ENCODE measurements around the gene LRATD1. TPM values are rescaled to one million over a fixed set of nuclear protein-coding genes. Genes with fewer than 3 reads are reported as not detected.

LRATD1 gene
- total and polyA plus RNA-seq, 4 donors: 1.9 to 3.4 (median 2.0) TPM

GRCh38 chr2:14673351-14673875 lies 40.9 kb downstream of the LRATD1 start:
- 62 to 65% methylated on average over 8 of the region's 8 CpGs for WGBS, 2 donors
- Histone ChIP-seq H3K4me3 (ENCODE audit: low read length in 2 of 2) (no peak overlapping the region), H3K27me3 (ENCODE audit: control insufficient read depth in 1 of 2, insufficient read depth in 2 of 2, low read length in 1 of 2) (no peaks in the 10 kb centered on the region), H3K27ac (ENCODE audit: low read depth in 1 of 2, low read length in 2 of 2) (no peak overlapping the region), H3K9me3 (ENCODE audit: control insufficient read depth, low read length) (no peaks in the 10 kb centered on the region), H3K4me1 (ENCODE audit: control insufficient read depth in 1 of 2, insufficient read depth in 2 of 2, low read length in 2 of 2) (peaks cover 0 to 2% of the 10 kb centered on the region in 2 donors), H3K36me3 (ENCODE audit: control insufficient read depth in 1 of 2, insufficient read depth in 2 of 2, low read length in 1 of 2) (no peaks in the 10 kb centered on the region)
- DNase-seq: no peak
- intact Hi-C loops (cut with DNase I): no loop called here
- ATAC-seq (ENCODE audit: low FRiP score): no peak

DNA sequence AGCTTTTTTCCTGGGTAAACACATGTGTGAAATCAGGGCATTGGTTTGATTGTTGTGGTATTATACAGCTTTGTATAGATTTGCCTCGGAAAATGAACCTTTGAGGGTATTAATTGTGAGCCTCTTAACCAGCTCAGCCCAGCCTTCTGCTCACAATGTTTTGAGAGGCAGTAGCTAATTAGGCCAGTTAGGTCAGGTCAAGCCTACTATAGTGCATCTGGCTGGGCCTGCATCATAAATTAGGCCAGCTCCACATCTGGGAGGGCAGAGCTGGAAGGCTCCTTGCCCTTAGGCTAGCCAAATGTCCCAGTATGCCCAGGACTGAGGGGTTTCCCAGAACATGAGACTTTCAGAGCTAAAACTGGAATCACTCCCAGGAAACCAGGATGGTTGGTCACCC lies 43.0 kb downstream of the LRATD1 start:
- intact Hi-C loops (cut with DNase I): no loop called here
- no peak overlapping the region for H3K27ac ChIP-seq (ENCODE audit: low read depth in 1 of 2, low read length in 2 of 2)

DNA sequence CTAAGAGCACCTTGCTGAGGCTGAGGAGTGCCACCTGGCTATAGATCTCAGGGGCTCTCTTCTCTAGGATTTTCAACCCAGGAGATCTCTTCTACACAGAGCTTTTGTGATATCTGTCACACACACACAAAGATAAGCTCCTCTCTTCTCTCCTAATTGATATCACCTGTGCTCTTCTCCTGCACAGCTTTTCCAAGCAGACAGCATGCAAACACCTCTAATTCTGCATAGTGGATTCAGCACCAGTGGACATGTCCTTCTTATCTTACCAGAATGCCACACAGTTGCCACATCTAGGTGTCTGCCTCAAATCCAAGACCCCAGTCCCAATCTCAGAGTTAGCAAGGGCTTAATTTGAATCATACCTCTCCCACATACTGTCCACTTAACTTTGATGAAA lies 43.9 kb downstream of the LRATD1 start:
- intact Hi-C loops (cut with DNase I): no loop called here
- Histone ChIP-seq H3K36me3 (ENCODE audit: control insufficient read depth in 1 of 2, insufficient read depth in 2 of 2, low read length in 1 of 2) (no peaks in the 10 kb centered on the region), H3K4me3 (ENCODE audit: low read length in 2 of 2) (no peak overlapping the region), H3K4me1 (ENCODE audit: control insufficient read depth in 1 of 2, insufficient read depth in 2 of 2, low read length in 2 of 2) (peaks cover 0 to 2% of the 10 kb centered on the region in 2 donors), H3K9me3 (ENCODE audit: control insufficient read depth, low read length) (no peaks in the 10 kb centered on the region), H3K27me3 (ENCODE audit: control insufficient read depth in 1 of 2, insufficient read depth in 2 of 2, low read length in 1 of 2) (no peaks in the 10 kb centered on the region), H3K27ac (ENCODE audit: low read depth in 1 of 2, low read length in 2 of 2) (no peak overlapping the region)
- ATAC-seq (ENCODE audit: low FRiP score) (no peak), DNase-seq (no peak)

More for the DNA sequence above, 43.0 kb downstream of the LRATD1 start:
- no peak for ATAC-seq (ENCODE audit: low FRiP score)
- 54 to 66% methylated on average over 1 of the region's 1 CpG for WGBS, 2 donors
- Histone ChIP-seq H3K9me3 (ENCODE audit: control insufficient read depth, low read length) (no peaks in the 10 kb centered on the region), H3K36me3 (ENCODE audit: control insufficient read depth in 1 of 2, insufficient read depth in 2 of 2, low read length in 1 of 2) (no peaks in the 10 kb centered on the region), H3K27me3 (ENCODE audit: control insufficient read depth in 1 of 2, insufficient read depth in 2 of 2, low read length in 1 of 2) (no peaks in the 10 kb centered on the region), H3K4me1 (ENCODE audit: control insufficient read depth in 1 of 2, insufficient read depth in 2 of 2, low read length in 2 of 2) (peaks cover 0 to 2% of the 10 kb centered on the region in 2 donors), H3K4me3 (ENCODE audit: low read length in 2 of 2) (no peak overlapping the region)
- DNase-seq: no peak

- no peak overlapping the region for H3K27ac ChIP-seq (ENCODE audit: low read depth in 1 of 2, low read length in 2 of 2)
- ATAC-seq (ENCODE audit: low FRiP score) (no peak), DNase-seq (no peak)
- no peaks in the 10 kb centered on the region for H3K36me3 ChIP-seq (ENCODE audit: control insufficient read depth in 1 of 2, insufficient read depth in 2 of 2, low read length in 1 of 2)
- WGBS, 2 donors: 64 to 70% methylated on average over 1 of the region's 1 CpG
- intact Hi-C loops (cut with DNase I): no loop called here
- H3K27me3 ChIP-seq (ENCODE audit: control insufficient read depth in 1 of 2, insufficient read depth in 2 of 2, low read length in 1 of 2): no peaks in the 10 kb centered on the region
- peaks cover 0 to 2% of the 10 kb centered on the region in 2 donors for H3K4me1 ChIP-seq (ENCODE audit: control insufficient read depth in 1 of 2, insufficient read depth in 2 of 2, low read length in 2 of 2)
- no peak overlapping the region for H3K4me3 ChIP-seq (ENCODE audit: low read length in 2 of 2)
- H3K9me3 ChIP-seq (ENCODE audit: control insufficient read depth, low read length): no peaks in the 10 kb centered on the region
Observed at GRCh38 chr2:14677039-14677438, 44.5 kb downstream of the LRATD1 start.

DNA sequence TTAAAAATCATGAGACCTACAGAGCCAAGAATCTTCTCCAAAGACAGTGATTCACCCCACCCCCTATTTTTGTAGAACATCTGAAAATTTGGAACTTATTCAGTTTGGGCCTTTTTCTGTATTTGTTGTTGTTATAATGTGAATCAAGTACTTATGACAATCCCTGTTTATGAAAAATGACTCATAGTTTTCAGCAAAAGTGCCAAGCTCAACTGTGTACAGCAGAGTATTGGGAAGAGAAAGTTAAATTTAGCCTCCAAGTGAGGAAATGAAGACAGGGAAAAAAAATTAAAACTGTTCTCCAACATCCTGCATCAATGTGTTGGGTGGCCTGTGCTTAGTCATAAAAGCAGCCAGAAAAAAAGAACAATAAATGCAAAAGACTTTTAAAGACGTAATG lies 46.2 kb downstream of the LRATD1 start:
- no peaks in the 10 kb centered on the region for H3K27me3 ChIP-seq (ENCODE audit: control insufficient read depth in 1 of 2, insufficient read depth in 2 of 2, low read length in 1 of 2)
- H3K9me3 ChIP-seq (ENCODE audit: control insufficient read depth, low read length): no peaks in the 10 kb centered on the region
- DNase-seq (no peak), ATAC-seq (ENCODE audit: low FRiP score) (no peak)
- H3K4me1 ChIP-seq (ENCODE audit: control insufficient read depth in 1 of 2, insufficient read depth in 2 of 2, low read length in 2 of 2): no peaks in the 10 kb centered on the region
- H3K36me3 ChIP-seq (ENCODE audit: control insufficient read depth in 1 of 2, insufficient read depth in 2 of 2, low read length in 1 of 2): no peaks in the 10 kb centered on the region
- H3K27ac ChIP-seq (ENCODE audit: low read depth in 1 of 2, low read length in 2 of 2): no peak overlapping the region
- H3K4me3 ChIP-seq (ENCODE audit: low read length in 2 of 2): no peak overlapping the region
- intact Hi-C loops (cut with DNase I): no loop called here
- WGBS, 2 donors: 20 to 23% methylated on average over 1 of the region's 1 CpG

DNA sequence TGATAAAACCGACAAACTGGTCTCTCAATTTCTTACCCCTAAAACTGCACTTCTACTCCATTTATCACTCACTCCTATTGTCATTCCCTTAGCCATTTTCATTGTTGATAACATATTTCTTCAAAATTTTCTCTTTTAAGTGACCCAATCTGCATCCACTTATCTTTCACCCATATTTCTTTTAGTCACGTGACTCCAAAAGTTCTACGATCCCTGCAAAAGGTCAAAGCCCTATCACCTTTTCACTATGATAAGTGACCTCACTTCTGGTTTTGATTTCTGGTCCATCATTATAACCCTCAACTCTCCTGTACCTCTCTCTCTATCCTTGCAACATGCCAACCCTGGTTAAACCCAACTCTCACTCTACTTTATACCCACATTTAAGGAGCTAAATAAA lies 49.1 kb downstream of the LRATD1 start:
- DNase-seq: no peak
- H3K27me3 ChIP-seq (ENCODE audit: control insufficient read depth in 1 of 2, insufficient read depth in 2 of 2, low read length in 1 of 2): no peaks in the 10 kb centered on the region
- H3K9me3 ChIP-seq (ENCODE audit: control insufficient read depth, low read length): no peaks in the 10 kb centered on the region
- WGBS, 2 donors: 77 to 80% methylated on average over 3 of the region's 3 CpGs
- ATAC-seq (ENCODE audit: low FRiP score): no peak
- no peak overlapping the region for H3K4me3 ChIP-seq (ENCODE audit: low read length in 2 of 2)
- no peaks in the 10 kb centered on the region for H3K4me1 ChIP-seq (ENCODE audit: control insufficient read depth in 1 of 2, insufficient read depth in 2 of 2, low read length in 2 of 2)
- intact Hi-C loops (cut with DNase I): no loop called here
- H3K36me3 ChIP-seq (ENCODE audit: control insufficient read depth in 1 of 2, insufficient read depth in 2 of 2, low read length in 1 of 2): no peaks in the 10 kb centered on the region
- H3K27ac ChIP-seq (ENCODE audit: low read depth in 1 of 2, low read length in 2 of 2): no peak overlapping the region
